A549 (cell line): ENCODE results near the gene GALC. TPM values are rescaled to one million over a fixed set of nuclear protein-coding genes. Genes with fewer than 3 reads are reported as not detected.
A peak's percentile ranks its signal among the peaks of the same experiment; 100 is the strongest.

Experiments used
- ATAC-seq, 2 experiments: fragments of 200-7000 bp in 1 of 2; fragments of >200 bp in 1 of 2; cut with Nextera tagmentation in 1 of 2; cut with Tn5 transposase in 1 of 2; 3 replicates each; pipeline versions ENCODE4 v1.8.0 to v1.9.1; 2018 to 2020; ENCODE audit warnings: mild to moderate bottlenecking in 1 of 2, moderate library complexity in 1 of 2
- CTCF ChIA-PET: fragments of 300-600 bp; sonication (Branson Sonifier 250); formaldehyde crosslinking; extraction: SDS; loops from one replicate; lab custom pipeline; 2021; ENCODE audit warnings: antibody characterized with exemption, inconsistent platforms; lab: Yijun Ruan, JAX
- POLR2A ChIA-PET: fragments of 350-600 bp; formaldehyde crosslinking; extraction: SDS; loops from one replicate; lab custom pipeline; 2021; ENCODE audit warnings: antibody characterized with exemption, inconsistent platforms; lab: Yijun Ruan, JAX
- DNase-seq, 2 experiments: peaks; one replicate each; pipeline versions ENCODE4 v3.0.0 to v3.0.0-alpha.2; 2011 to 2016; ENCODE audit warnings: low read depth in 1 of 2, low spot score in 1 of 2
- FAIRE-seq: peaks from 2 replicates; lab custom pipeline; 2011; peaks lifted over from hg19 to GRCh38; lab: Jason Lieb, UNC
- H3K27ac ChIP-seq, 2 experiments: fragments of >200 bp; sonication (Bioruptor Twin); formaldehyde crosslinking; 3 replicates each; pipeline ENCODE4 v1.5.1; 2016 to 2017
- H3K4me1 ChIP-seq: fragments of >200 bp; sonication (Bioruptor Twin); formaldehyde crosslinking; 3 replicates; pipeline ENCODE4 v1.6.1; 2016
- H3K4me2 ChIP-seq: fragments of >200 bp; sonication (Bioruptor Twin); formaldehyde crosslinking; 3 replicates; pipeline ENCODE4 v1.6.1; 2016
- H3K4me3 ChIP-seq: fragments of >200 bp; sonication (Bioruptor Twin); formaldehyde crosslinking; 3 replicates; pipeline ENCODE4 v1.5.1; 2016
- H3K9me3 ChIP-seq: fragments of >200 bp; sonication (Bioruptor Twin); formaldehyde crosslinking; 3 replicates; pipeline ENCODE4 v1.6.1; 2016
- CHD4 ChIP-seq: fragments of 200-600 bp; sonication (generic); IDR thresholded peaks from 2 replicates; pipeline ENCODE4 v1.6.1; 2016; ENCODE audit warnings: antibody characterized with exemption, mild to moderate bottlenecking, borderline replicate concordance
- ESRRA ChIP-seq: fragments of 150-350 bp; IDR thresholded peaks from 2 replicates; pipeline ENCODE4 v1.6.1; 2014; ENCODE audit warnings: mild to moderate bottlenecking, low read length, borderline replicate concordance
- FOSL2 ChIP-seq, 2 experiments: fragments of 450-650 bp in 1 of 2; fragments of >200 bp in 1 of 2; sonication (Bioruptor Twin) in 1 of 2; formaldehyde crosslinking; IDR thresholded peaks; 2 replicates each; pipeline versions ENCODE4 v1.5.0 to v1.6.1; 2016 to 2020; ENCODE audit warnings: mild to moderate bottlenecking in 1 of 2, moderate library complexity in 1 of 2
- HDAC2 ChIP-seq: fragments of 200-600 bp; sonication (generic); IDR thresholded peaks from 2 replicates; pipeline ENCODE4 v1.6.1; 2016
- HEYL ChIP-seq: fragments of 250-450 bp; sonication (Bioruptor Pico); IDR thresholded peaks from 2 replicates; pipeline ENCODE4 v1.8.0; 2021; ENCODE audit warnings: mild to moderate bottlenecking, moderate library complexity
- HMGXB4 ChIP-seq: fragments of 250-450 bp; sonication (Bioruptor Pico); IDR thresholded peaks from 2 replicates; pipeline ENCODE4 v1.5.0; 2021; ENCODE audit warnings: mild to moderate bottlenecking, moderate library complexity, borderline replicate concordance
- HOXB13 ChIP-seq: fragments of 250-450 bp; sonication (Bioruptor Pico); IDR thresholded peaks from 2 replicates; pipeline ENCODE4 v1.5.0; 2020; ENCODE audit warnings: low read depth, mild to moderate bottlenecking, moderate library complexity
- JUN ChIP-seq, 2 experiments: fragments of >200 bp; sonication (Bioruptor Twin); formaldehyde crosslinking; IDR thresholded peaks; 2 replicates in 1 of 2; 3 replicates in 1 of 2; pipeline ENCODE4 v1.6.1; 2016 to 2017
- JUNB ChIP-seq: fragments of >200 bp; sonication (Bioruptor Twin); formaldehyde crosslinking; IDR thresholded peaks from 2 replicates; pipeline ENCODE4 v1.6.1; 2016
- MAZ ChIP-seq: fragments of 150-350 bp; IDR thresholded peaks from 2 replicates; pipeline ENCODE4 v1.6.1; 2014; ENCODE audit warnings: antibody characterized with exemption, low read depth, low read length, borderline replicate concordance
- NFE2L2 ChIP-seq: fragments of 150-350 bp; conservative IDR thresholded peaks from 2 replicates; pipeline ENCODE4 v1.6.1; 2014; ENCODE audit warnings: low read length
- RAD21 ChIP-seq, 2 experiments: fragments of >200 bp in 1 of 2; sonication (Bioruptor Twin) in 1 of 2; formaldehyde crosslinking in 1 of 2; IDR thresholded peaks in 1 of 2; conservative IDR thresholded peaks in 1 of 2; 2 replicates in 1 of 2; 3 replicates in 1 of 2; pipeline ENCODE4 v1.6.1; 2012 to 2018; ENCODE audit warnings: inconsistent platforms in 1 of 2
- RFX5 ChIP-seq: fragments of 450-650 bp; IDR thresholded peaks from 2 replicates; pipeline ENCODE4 v1.7.1; 2014; ENCODE audit warnings: antibody characterized with exemption, mild to moderate bottlenecking, moderate library complexity
- RNF2 ChIP-seq: fragments of 200-600 bp; sonication (generic); IDR thresholded peaks from 2 replicates; pipeline ENCODE4 v1.6.1; 2016; ENCODE audit warnings: low read depth, mild to moderate bottlenecking, antibody characterized with exemption, moderate library complexity, borderline replicate concordance
- SMC3 ChIP-seq: fragments of >200 bp; sonication (Bioruptor Twin); formaldehyde crosslinking; IDR thresholded peaks from 3 replicates; pipeline ENCODE4 v1.6.1; 2018; ENCODE audit warnings: inconsistent platforms
- WGBS: methylation state at CpG from one replicate; pipeline ENCODE4 v1.1.6; 2017; ENCODE audit errors: missing lambda C conversion rate; 5-methylcytosine and 5-hydroxymethylcytosine counted together
- polyA plus RNA-seq, 4 experiments: library from polyadenylated mRNA; depleted of rRNA in 3 of 4; stranded (reverse); fragments of >200 nt; fragmentation: RNase III in 1 of 4; extraction: RNeasy Plus Mini Kit Qiagen cat#74134 plus additional on column Dnase treatment in 1 of 4; gene quantifications; 2 replicates in 3 of 4; 3 replicates in 1 of 4; pipeline ENCODE4 v1.2.3, GENCODE V29; 2011 to 2017
- TF ChIP-seq, protein P1 (sequence below): fragments of >200 bp; sonication (Bioruptor Twin); formaldehyde crosslinking; IDR thresholded peaks from 3 replicates; pipeline ENCODE4 v1.5.1; 2016
- TF ChIP-seq, protein P2 (sequence below): fragments of >200 bp; sonication (Bioruptor Twin); formaldehyde crosslinking; IDR thresholded peaks from 3 replicates; pipeline ENCODE4 v1.6.1; 2016
- TF ChIP-seq, protein P3 (sequence below): fragments of 450-650 bp; IDR thresholded peaks from 2 replicates; pipeline ENCODE4 v1.6.1; 2014; ENCODE audit warnings: antibody characterized with exemption

The GALC gene
- polyA plus RNA-seq, 2 of the 4 experiments (the other 2 are of a cell fraction) = 15.5 to 38.3 TPM

DNA sequence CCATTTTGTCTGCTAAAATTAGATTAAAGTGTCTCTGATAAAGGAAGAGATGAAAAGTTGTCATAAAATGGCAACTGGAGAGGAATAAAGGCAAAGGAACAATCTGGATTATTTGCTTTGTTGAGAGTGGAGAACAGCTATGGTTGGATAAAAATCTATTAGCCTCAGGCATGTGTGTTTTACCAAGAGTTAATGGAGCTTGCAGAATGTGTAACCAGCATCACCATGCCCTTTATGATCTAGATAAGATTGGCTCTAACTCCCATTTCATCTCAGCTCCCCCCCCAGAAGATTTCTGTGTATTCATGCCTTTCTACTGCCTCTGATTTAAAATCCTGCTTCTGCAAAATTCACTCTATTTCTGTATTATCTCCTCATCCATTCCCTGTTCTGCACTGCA lies 93.8 kb downstream of the GALC start (continued):
- TF ChIP-seq, protein P1, sequence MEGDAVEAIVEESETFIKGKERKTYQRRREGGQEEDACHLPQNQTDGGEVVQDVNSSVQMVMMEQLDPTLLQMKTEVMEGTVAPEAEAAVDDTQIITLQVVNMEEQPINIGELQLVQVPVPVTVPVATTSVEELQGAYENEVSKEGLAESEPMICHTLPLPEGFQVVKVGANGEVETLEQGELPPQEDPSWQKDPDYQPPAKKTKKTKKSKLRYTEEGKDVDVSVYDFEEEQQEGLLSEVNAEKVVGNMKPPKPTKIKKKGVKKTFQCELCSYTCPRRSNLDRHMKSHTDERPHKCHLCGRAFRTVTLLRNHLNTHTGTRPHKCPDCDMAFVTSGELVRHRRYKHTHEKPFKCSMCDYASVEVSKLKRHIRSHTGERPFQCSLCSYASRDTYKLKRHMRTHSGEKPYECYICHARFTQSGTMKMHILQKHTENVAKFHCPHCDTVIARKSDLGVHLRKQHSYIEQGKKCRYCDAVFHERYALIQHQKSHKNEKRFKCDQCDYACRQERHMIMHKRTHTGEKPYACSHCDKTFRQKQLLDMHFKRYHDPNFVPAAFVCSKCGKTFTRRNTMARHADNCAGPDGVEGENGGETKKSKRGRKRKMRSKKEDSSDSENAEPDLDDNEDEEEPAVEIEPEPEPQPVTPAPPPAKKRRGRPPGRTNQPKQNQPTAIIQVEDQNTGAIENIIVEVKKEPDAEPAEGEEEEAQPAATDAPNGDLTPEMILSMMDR = no peak
- TF ChIP-seq NFE2L2 (no peak), JUN (IDR thresholded peaks at IDR 0.05) (no peak), HDAC2 (no peak), HEYL (no peak), MAZ (no peak), ESRRA (no peak), RNF2 (no peak), FOSL2 (IDR thresholded peaks at IDR 0.05) (no peak), FOSL2 (CRISPR knock-in tag; IDR thresholded peaks at IDR 0.05) (no peak)

DNA sequence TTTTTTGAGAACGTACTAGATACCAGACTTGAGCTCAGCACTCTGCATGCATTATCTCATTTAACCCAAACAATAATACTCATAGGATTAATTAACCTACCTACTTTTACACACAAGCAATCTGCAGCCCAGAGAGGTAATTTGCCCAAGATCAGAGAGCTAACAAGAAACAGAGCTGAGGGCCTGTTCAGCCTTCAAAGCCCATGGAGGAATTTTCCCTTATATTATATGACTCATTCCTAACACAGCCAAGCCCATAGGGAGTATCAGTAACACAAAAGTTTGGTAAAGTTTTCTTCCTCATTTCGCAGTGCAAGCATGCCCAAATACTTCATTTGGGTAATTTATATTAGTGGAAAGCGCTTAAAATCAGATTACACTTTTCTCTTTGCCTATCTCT lies 94.7 kb downstream of the GALC start:
- FAIRE-seq = no peak
- CTCF ChIA-PET = interaction anchor here (0.7 to 1.6 kb wide), 7 partner anchors 11 to 283 kb away, joined by 3 to 7 read pairs (median 4); no protein-coding TSS in a partner anchor
- Histone ChIP-seq H3K4me3 (no peak overlapping the region), H3K27ac (no peak overlapping the region), H3K4me2 (no peak overlapping the region), H3K4me1 (no peaks in the 10 kb centered on the region), H3K9me3 (no peaks in the 10 kb centered on the region)
- no peak for ATAC-seq
- WGBS = 10% methylated on average over 3 of the region's 3 CpGs
- POLR2A ChIA-PET = no interaction called here
- TF ChIP-seq FOSL2 (IDR thresholded peaks at IDR 0.05) (no peak), FOSL2 (CRISPR knock-in tag; IDR thresholded peaks at IDR 0.05) (no peak), SMC3 (no peak), JUNB (no peak), HOXB13 (no peak), RFX5 (no peak)
- TF ChIP-seq, protein P2, sequence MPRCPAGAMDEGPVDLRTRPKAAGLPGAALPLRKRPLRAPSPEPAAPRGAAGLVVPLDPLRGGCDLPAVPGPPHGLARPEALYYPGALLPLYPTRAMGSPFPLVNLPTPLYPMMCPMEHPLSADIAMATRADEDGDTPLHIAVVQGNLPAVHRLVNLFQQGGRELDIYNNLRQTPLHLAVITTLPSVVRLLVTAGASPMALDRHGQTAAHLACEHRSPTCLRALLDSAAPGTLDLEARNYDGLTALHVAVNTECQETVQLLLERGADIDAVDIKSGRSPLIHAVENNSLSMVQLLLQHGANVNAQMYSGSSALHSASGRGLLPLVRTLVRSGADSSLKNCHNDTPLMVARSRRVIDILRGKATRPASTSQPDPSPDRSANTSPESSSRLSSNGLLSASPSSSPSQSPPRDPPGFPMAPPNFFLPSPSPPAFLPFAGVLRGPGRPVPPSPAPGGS = no peak
- TF ChIP-seq, protein P3, sequence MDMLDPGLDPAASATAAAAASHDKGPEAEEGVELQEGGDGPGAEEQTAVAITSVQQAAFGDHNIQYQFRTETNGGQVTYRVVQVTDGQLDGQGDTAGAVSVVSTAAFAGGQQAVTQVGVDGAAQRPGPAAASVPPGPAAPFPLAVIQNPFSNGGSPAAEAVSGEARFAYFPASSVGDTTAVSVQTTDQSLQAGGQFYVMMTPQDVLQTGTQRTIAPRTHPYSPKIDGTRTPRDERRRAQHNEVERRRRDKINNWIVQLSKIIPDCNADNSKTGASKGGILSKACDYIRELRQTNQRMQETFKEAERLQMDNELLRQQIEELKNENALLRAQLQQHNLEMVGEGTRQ = no peak
- DNase-seq = no peak

- FAIRE-seq (peak; percentile 85), ATAC-seq (peak; percentile 76 to 90; a peak in 5 of 6 replicates), DNase-seq (peak; percentile 18 to 54)
- ChIA-PET CTCF (interaction anchor here (0.7 to 2.8 kb wide), 15 partner anchors 9 to 1682 kb away, joined by 3 to 11 read pairs (median 4); no protein-coding TSS in a partner anchor), POLR2A (no interaction called here)
- no peak overlapping the region for H3K27ac ChIP-seq
- H3K4me1 ChIP-seq = no peaks in the 10 kb centered on the region
- 5% methylated on average over 9 of the region's 9 CpGs for WGBS
- no peak overlapping the region for H3K4me2 ChIP-seq
- no peaks in the 10 kb centered on the region for H3K9me3 ChIP-seq
- no peak overlapping the region for H3K4me3 ChIP-seq
- TF ChIP-seq SMC3 = peak; percentile 48; the same call in 2 of the 3 replicates
- TF ChIP-seq CHD4 = no peak
- peak; percentile 73 to 80 for TF ChIP-seq RAD21 (conservative IDR thresholded peaks at IDR 0.05 in 1 of 2, IDR thresholded peaks at IDR 0.05 in 1 of 2)
- TF ChIP-seq HMGXB4 (CRISPR knock-in tag) = no peak
- TF ChIP-seq, protein P1 = peak; percentile 66
Observed at GRCh38 chr14:87896393-87897380, 96.3 kb downstream of the GALC start.
